Choroid plexus epithelial cell (primary cell): ENCODE results near the gene GPX5.

Source experiments
- DNase-seq: peaks from one replicate; pipeline ENCODE4 v3.0.0-alpha.2; 2010; ENCODE audit warnings: low read depth
- H3K4me3 ChIP-seq: 2 replicates; pipeline ENCODE4 v1.5.1; 2011; ENCODE audit warnings: low read depth, mild to moderate bottlenecking, control low read depth, low read length, moderate library complexity
- CTCF ChIP-seq: conservative IDR thresholded peaks from 2 replicates; pipeline ENCODE4 v1.5.1; 2011; ENCODE audit warnings: low read depth, mild to moderate bottlenecking, control low read depth, inconsistent platforms, low read length, moderate library complexity

The GPX5 gene

GRCh38 chr6:28534875-28535274 lies 9.2 kb downstream of the GPX5 start:
- DNase-seq = no peak
- no peak overlapping the region for H3K4me3 ChIP-seq
- TF ChIP-seq CTCF = no peak

- H3K4me3 ChIP-seq = peak overlapping the region; percentile 39
- peak; percentile 15 for DNase-seq
- no peak for TF ChIP-seq CTCF
These were observed 11.4 kb downstream of the GPX5 start for GRCh38 chr6:28537065-28537464.

GRCh38 chr6:28537509-28538140 lies 11.9 kb downstream of the GPX5 start:
- DNase-seq = peak; percentile 17
- TF ChIP-seq CTCF = no peak
- no peak overlapping the region for H3K4me3 ChIP-seq

GRCh38 chr6:28541996-28542395 lies 16.3 kb downstream of the GPX5 start:
- TF ChIP-seq CTCF = no peak
- H3K4me3 ChIP-seq = no peak overlapping the region
- no peak for DNase-seq

- TF ChIP-seq CTCF = peak; percentile 62
- H3K4me3 ChIP-seq = no peak overlapping the region
- peak; percentile 85 for DNase-seq
These were observed 17.0 kb downstream of the GPX5 start for GRCh38 chr6:28542440-28543296.

- H3K4me3 ChIP-seq = peak overlapping the region; percentile 59
- peak; percentile 33 for DNase-seq
- TF ChIP-seq CTCF = no peak
These were observed 18.2 kb downstream of the GPX5 start for GRCh38 chr6:28543651-28544610.
